Mesenchymal stem cell (in vitro differentiated cells and primary cell): ENCODE data around the gene EDC4.

Source experiments
- DNase-seq: peaks from one replicate; pipeline ENCODE4 v3.0.0-alpha.2; 2013
- H2AFZ ChIP-seq: one replicate; pipeline ENCODE4 v1.6.1; 2013; ENCODE audit warnings: low read depth, mild to moderate bottlenecking, control low read depth, inconsistent platforms, low read length, moderate library complexity
- H2AK5ac ChIP-seq: 2 replicates; pipeline ENCODE4 v1.6.1; 2013; ENCODE audit warnings: low read length, moderate library complexity, mild to moderate bottlenecking, inconsistent platforms; ENCODE audit not compliant: severe bottlenecking
- H2BK120ac ChIP-seq: one replicate; pipeline ENCODE4 v1.6.1; 2013; ENCODE audit warnings: low read depth, mild to moderate bottlenecking, inconsistent platforms, low read length, moderate library complexity
- H2BK12ac ChIP-seq, 2 experiments: one replicate each; pipeline ENCODE4 v1.6.1; 2013; ENCODE audit warnings: inconsistent platforms in 2 of 2, low read length in 2 of 2, mild to moderate bottlenecking in 2 of 2, moderate library complexity in 2 of 2, control low read depth in 1 of 2
- H2BK15ac ChIP-seq: one replicate; pipeline ENCODE4 v1.6.1; 2013; ENCODE audit warnings: mild to moderate bottlenecking, low read depth, inconsistent platforms; ENCODE audit not compliant: poor library complexity, severe bottlenecking
- H2BK5ac ChIP-seq: 2 replicates; pipeline ENCODE4 v1.6.1; 2013; ENCODE audit warnings: low read depth, mild to moderate bottlenecking, low read length, control low read depth, inconsistent platforms; ENCODE audit not compliant: poor library complexity, severe bottlenecking
- H3K14ac ChIP-seq, 2 experiments: one replicate each; pipeline ENCODE4 v1.6.1; 2013; ENCODE audit warnings: inconsistent platforms in 2 of 2, low read length in 2 of 2, control low read depth in 1 of 2, mild to moderate bottlenecking in 1 of 2, moderate library complexity in 1 of 2
- H3K18ac ChIP-seq, 2 experiments: one replicate each; pipeline ENCODE4 v1.6.1; 2013; ENCODE audit warnings: inconsistent platforms in 2 of 2, low read length in 2 of 2, control low read depth in 1 of 2, low read depth in 1 of 2, mild to moderate bottlenecking in 1 of 2
- H3K23ac ChIP-seq, 2 experiments: one replicate each; pipeline ENCODE4 v1.6.1; 2013; ENCODE audit warnings: inconsistent platforms in 2 of 2, low read length in 2 of 2, mild to moderate bottlenecking in 2 of 2, moderate library complexity in 2 of 2, control low read depth in 1 of 2
- H3K27ac ChIP-seq: 2 replicates; pipeline ENCODE4 v1.5.1; 2013; ENCODE audit warnings: mild to moderate bottlenecking, moderate library complexity, low read length, control low read depth, inconsistent platforms; ENCODE audit not compliant: poor library complexity, severe bottlenecking
- H3K27me3 ChIP-seq, 2 experiments: 2 replicates each; pipeline versions ENCODE4 v1.6.1 to v1.7.0; 2013; ENCODE audit warnings: low read length in 2 of 2, mild to moderate bottlenecking in 2 of 2, moderate library complexity in 2 of 2, control low read depth in 1 of 2, inconsistent platforms in 1 of 2; ENCODE audit not compliant: control insufficient read depth in 1 of 2, insufficient read depth in 1 of 2
- H3K36me3 ChIP-seq, 2 experiments: 2 replicates each; pipeline versions ENCODE4 v1.6.1 to v1.7.0; 2013; ENCODE audit warnings: low read length in 2 of 2, control low read depth in 1 of 2, inconsistent platforms in 1 of 2, low read depth in 1 of 2, mild to moderate bottlenecking in 1 of 2; ENCODE audit not compliant: insufficient read depth in 2 of 2, control insufficient read depth in 1 of 2
- H3K4ac ChIP-seq, 2 experiments: one replicate each; pipeline ENCODE4 v1.6.1; 2013; ENCODE audit warnings: inconsistent platforms in 2 of 2, low read length in 2 of 2, mild to moderate bottlenecking in 2 of 2, moderate library complexity in 2 of 2, control low read depth in 1 of 2, low read depth in 1 of 2
- H3K4me1 ChIP-seq: 2 replicates; pipeline ENCODE4 v1.6.1; 2013; ENCODE audit warnings: low read depth, low read length, control low read depth; ENCODE audit not compliant: control insufficient read depth, insufficient read depth
- H3K4me2 ChIP-seq: 2 replicates; pipeline ENCODE4 v1.6.1; 2013; ENCODE audit warnings: low read length, mild to moderate bottlenecking, inconsistent platforms; ENCODE audit not compliant: poor library complexity, severe bottlenecking
- H3K4me3 ChIP-seq, 2 experiments: 2 replicates each; pipeline versions ENCODE4 v1.5.1 to v1.7.0; 2013; ENCODE audit warnings: low read length in 2 of 2, mild to moderate bottlenecking in 2 of 2, control low read depth in 1 of 2, low read depth in 1 of 2; ENCODE audit not compliant: insufficient read depth in 1 of 2
- H3K79me1 ChIP-seq: replicated peaks from 2 replicates; pipeline ENCODE4 v1.6.1; 2013; ENCODE audit warnings: mild to moderate bottlenecking, control low read depth, low read length, inconsistent platforms; ENCODE audit not compliant: poor library complexity, severe bottlenecking
- H3K9ac ChIP-seq: 2 replicates; pipeline ENCODE4 v1.7.0; 2013; ENCODE audit warnings: mild to moderate bottlenecking, low read length, moderate library complexity
- H3K9me3 ChIP-seq: 2 replicates; pipeline ENCODE4 v1.7.0; 2013; ENCODE audit warnings: mild to moderate bottlenecking, low read length; ENCODE audit not compliant: control insufficient read depth
- H4K8ac ChIP-seq: one replicate; pipeline ENCODE4 v1.6.1; 2013; ENCODE audit warnings: inconsistent platforms, mild to moderate bottlenecking, low read length, moderate library complexity
- H4K91ac ChIP-seq: one replicate; pipeline ENCODE4 v1.6.1; 2013; ENCODE audit warnings: mild to moderate bottlenecking, low read length, inconsistent platforms
- WGBS: methylation state at CpG from one replicate; pipeline ENCODE4 v1.1.7; 2013; ENCODE audit warnings: mixed read lengths; 5-methylcytosine and 5-hydroxymethylcytosine counted together

Gene EDC4

DNA sequence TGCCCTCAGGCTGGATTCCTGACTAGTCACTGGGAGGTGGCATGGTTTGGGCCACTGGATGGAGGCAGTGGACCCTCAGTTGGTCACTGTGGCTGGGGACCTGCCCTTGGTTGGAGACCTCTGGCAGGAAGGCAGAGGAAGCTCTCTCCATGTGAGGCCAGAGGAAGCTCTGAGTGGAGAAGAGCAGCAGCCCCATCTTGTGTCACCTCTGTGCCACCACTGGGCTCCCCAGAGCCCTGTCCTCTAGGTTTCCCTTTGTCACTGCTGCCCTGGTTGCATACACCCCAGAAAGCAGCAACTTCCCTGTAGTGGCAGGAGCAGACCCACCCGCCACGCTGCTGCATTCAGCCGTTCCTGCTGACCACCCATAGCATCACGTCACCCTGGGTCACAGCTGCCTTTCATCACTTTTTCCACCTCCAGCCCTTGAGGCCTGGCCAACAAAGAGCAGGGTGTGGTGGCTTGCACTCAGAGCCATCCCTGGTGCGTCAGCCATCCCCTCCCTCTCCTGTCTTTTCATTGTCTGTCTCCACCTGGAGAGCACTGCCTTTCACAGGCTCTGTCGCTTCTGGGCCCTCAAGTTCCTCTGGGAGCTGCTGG lies 46.9 kb downstream of the EDC4 start:
- H3K4me3 ChIP-seq, result no peak overlapping the region
- DNase-seq, result no peak
- H3K9ac ChIP-seq, result peak overlapping the region; percentile 36
- H2BK12ac ChIP-seq, result no peak overlapping the region
- no peak overlapping the region for H3K4ac ChIP-seq
- H3K23ac ChIP-seq, result no peak overlapping the region
- WGBS, result 86% methylated on average over 6 of the region's 6 CpGs
- no peak overlapping the region for H2AK5ac ChIP-seq
- H3K9me3 ChIP-seq, result no peaks in the 10 kb centered on the region
- no peak overlapping the region for H3K18ac ChIP-seq
- H3K4me1 ChIP-seq, result peaks cover 26% of the 10 kb centered on the region
- no peak overlapping the region for H2BK15ac ChIP-seq
- H4K8ac ChIP-seq, result no peak overlapping the region
- H3K27me3 ChIP-seq, result no peaks in the 10 kb centered on the region
- H4K91ac ChIP-seq, result no peak overlapping the region
- H3K14ac ChIP-seq, result no peak overlapping the region
- no peak overlapping the region for H2AFZ ChIP-seq
- no peak overlapping the region for H2BK5ac ChIP-seq
- H2BK120ac ChIP-seq, result no peak overlapping the region
- H3K79me1 ChIP-seq, result peaks cover 63% of the 10 kb centered on the region
- H3K4me2 ChIP-seq, result no peak overlapping the region
- no peak overlapping the region for H3K27ac ChIP-seq
- H3K36me3 ChIP-seq, result peaks cover 10 to 70% of the 10 kb centered on the region in 2 experiments

DNA sequence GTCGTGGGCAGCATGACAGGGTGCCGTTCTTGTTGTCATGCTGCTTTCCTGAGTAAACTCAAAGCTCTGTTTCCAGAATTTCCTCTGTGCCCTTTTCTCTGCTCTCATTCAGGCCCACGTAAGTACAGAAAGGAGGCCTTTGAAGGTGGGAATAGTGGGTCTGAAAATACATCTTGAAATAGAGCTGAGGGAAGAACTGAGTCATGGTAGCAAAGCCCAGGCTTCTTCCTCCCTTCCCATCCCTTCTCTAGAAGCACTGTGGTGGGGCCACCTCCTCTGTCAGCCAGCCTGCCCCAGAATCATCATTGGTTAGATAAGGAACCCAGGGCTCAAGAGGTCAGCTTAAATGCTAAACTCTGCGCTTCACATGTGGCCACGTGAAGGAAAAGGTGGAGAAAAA lies 49.4 kb downstream of the EDC4 start:
- Histone ChIP-seq H2AK5ac (no peak overlapping the region), H3K79me1 (peaks cover 51% of the 10 kb centered on the region), H3K14ac (no peak overlapping the region), H2BK12ac (no peak overlapping the region), H3K23ac (no peak overlapping the region), H4K91ac (no peak overlapping the region), H2AFZ (no peak overlapping the region), H3K4me2 (no peak overlapping the region), H3K4me3 (no peak overlapping the region), H3K27ac (no peak overlapping the region), H2BK15ac (no peak overlapping the region), H3K27me3 (no peaks in the 10 kb centered on the region), H2BK5ac (no peak overlapping the region), H3K4me1 (peaks cover 29% of the 10 kb centered on the region), H3K18ac (no peak overlapping the region), H2BK120ac (no peak overlapping the region), H3K4ac (no peak overlapping the region), H3K36me3 (peaks cover 12 to 50% of the 10 kb centered on the region in 2 experiments), H3K9me3 (no peaks in the 10 kb centered on the region), H4K8ac (no peak overlapping the region), H3K9ac (peak overlapping the region; percentile 21)
- DNase-seq, result no peak
- 84% methylated on average over 4 of the region's 5 CpGs for WGBS

GRCh38 chr16:67922740-67923139 lies 49.9 kb downstream of the EDC4 start:
- no peak overlapping the region for H3K14ac ChIP-seq
- H3K4me2 ChIP-seq, result no peak overlapping the region
- DNase-seq, result no peak
- WGBS, result 88% methylated on average over 8 of the region's 8 CpGs
- H3K36me3 ChIP-seq, result peaks cover 17 to 51% of the 10 kb centered on the region in 2 experiments
- H2BK15ac ChIP-seq, result no peak overlapping the region
- H3K9ac ChIP-seq, result peak overlapping the region; percentile 21
- no peak overlapping the region for H3K4me3 ChIP-seq
- no peak overlapping the region for H3K23ac ChIP-seq
- no peak overlapping the region for H3K18ac ChIP-seq
- no peaks in the 10 kb centered on the region for H3K9me3 ChIP-seq
- no peaks in the 10 kb centered on the region for H3K27me3 ChIP-seq
- H2AFZ ChIP-seq, result no peak overlapping the region
- H3K4ac ChIP-seq, result no peak overlapping the region
- no peak overlapping the region for H3K27ac ChIP-seq
- H4K8ac ChIP-seq, result no peak overlapping the region
- H3K79me1 ChIP-seq, result peaks cover 49% of the 10 kb centered on the region
- no peak overlapping the region for H2AK5ac ChIP-seq
- H4K91ac ChIP-seq, result no peak overlapping the region
- H3K4me1 ChIP-seq, result peaks cover 23% of the 10 kb centered on the region
- no peak overlapping the region for H2BK120ac ChIP-seq
- H2BK12ac ChIP-seq, result no peak overlapping the region
- no peak overlapping the region for H2BK5ac ChIP-seq

DNA sequence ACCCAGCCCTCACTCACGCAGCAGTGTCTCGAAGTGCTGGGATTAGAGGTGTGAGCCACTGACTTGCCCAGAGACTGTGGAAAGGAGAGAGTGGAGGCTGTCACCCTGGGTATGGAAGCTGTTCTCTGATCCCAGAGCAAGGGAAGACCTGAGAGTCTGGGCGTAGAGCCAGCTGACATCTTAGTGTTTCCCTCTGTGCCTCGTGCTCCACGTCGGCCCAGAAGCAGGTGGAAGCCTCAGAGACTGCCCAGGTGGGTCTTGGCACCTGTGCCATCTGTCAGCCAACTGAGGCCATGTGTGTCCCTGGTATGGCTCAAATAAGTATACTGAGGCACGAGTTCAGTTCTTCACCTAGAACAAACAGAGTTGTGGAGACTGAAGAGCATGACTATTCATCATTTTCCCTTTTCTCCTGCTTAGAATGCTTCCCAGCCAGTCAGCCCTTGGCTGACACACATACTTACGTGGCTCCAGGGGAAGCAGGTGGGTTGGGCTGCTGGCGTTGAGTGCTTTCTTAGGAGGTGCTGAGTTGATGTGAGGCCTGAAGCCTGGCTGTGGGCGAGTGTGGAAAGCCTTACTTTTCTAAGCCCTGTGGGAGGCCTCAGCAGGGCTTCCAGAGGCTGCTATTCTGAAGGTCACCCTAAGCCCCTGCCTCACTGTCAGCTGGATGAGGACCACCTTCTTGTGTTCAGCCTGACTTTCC lies 50.7 kb downstream of the EDC4 start:
- H2BK12ac ChIP-seq, result no peak overlapping the region
- no peak overlapping the region for H3K9ac ChIP-seq
- WGBS, result 94% methylated on average over 10 of the region's 10 CpGs
- no peak overlapping the region for H3K14ac ChIP-seq
- H3K23ac ChIP-seq, result no peak overlapping the region
- no peak overlapping the region for H4K91ac ChIP-seq
- no peak overlapping the region for H2BK5ac ChIP-seq
- no peak overlapping the region for H2AFZ ChIP-seq
- H4K8ac ChIP-seq, result no peak overlapping the region
- H2AK5ac ChIP-seq, result no peak overlapping the region
- H3K27me3 ChIP-seq, result no peaks in the 10 kb centered on the region
- peaks cover 18% of the 10 kb centered on the region for H3K4me1 ChIP-seq
- H2BK120ac ChIP-seq, result no peak overlapping the region
- no peak overlapping the region for H3K4me3 ChIP-seq
- no peak overlapping the region for H3K4ac ChIP-seq
- H3K36me3 ChIP-seq, result peaks cover 25 to 55% of the 10 kb centered on the region in 2 experiments
- H3K79me1 ChIP-seq, result peaks cover 48% of the 10 kb centered on the region
- H3K9me3 ChIP-seq, result no peaks in the 10 kb centered on the region
- DNase-seq, result no peak
- H3K18ac ChIP-seq, result no peak overlapping the region
- H3K27ac ChIP-seq, result no peak overlapping the region
- no peak overlapping the region for H3K4me2 ChIP-seq
- no peak overlapping the region for H2BK15ac ChIP-seq
